Breast epithelium (tissue), 3 donors: ENCODE results near the gene BAZ2B.

ENCODE experiments used
- POLR2AphosphoS5 ChIP-seq, 3 donors: sonication (generic); formaldehyde crosslinking; IDR thresholded peaks; one replicate each; pipeline ENCODE4 v1.6.1; 2017; ENCODE audit warnings: antibody characterized with exemption in 3 of 3
- TF ChIP-seq, protein P1 (sequence below), 3 donors: fragments of 450-650 bp; IDR thresholded peaks; one replicate each; pipeline ENCODE4 v1.5.1; 2016 to 2017; ENCODE audit warnings: antibody characterized with exemption in 3 of 3, mild to moderate bottlenecking in 3 of 3, moderate library complexity in 3 of 3

DNA sequence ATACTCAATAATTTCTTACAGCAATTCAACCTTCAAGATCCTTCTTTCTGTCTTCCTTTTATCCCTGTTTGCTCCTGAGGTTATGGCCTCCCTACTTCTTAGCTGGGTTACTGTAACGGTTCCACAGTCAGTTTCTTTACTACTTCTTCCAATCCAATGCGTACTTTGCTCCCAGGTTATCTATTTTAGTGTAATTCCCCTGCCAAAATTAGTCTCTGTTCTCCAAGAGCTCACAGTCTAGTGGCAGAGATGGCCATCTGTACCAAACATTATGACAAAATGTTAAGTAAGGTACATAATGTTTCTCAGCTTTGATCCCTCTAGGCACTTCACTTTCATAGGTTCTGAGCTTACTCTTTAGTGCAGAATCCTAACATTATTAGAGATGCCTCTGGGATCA lies 244.8 kb downstream of the BAZ2B start:
- TF ChIP-seq POLR2AphosphoS5 (IDR thresholded peaks at IDR 0.05) = no peak
- TF ChIP-seq, protein P1, sequence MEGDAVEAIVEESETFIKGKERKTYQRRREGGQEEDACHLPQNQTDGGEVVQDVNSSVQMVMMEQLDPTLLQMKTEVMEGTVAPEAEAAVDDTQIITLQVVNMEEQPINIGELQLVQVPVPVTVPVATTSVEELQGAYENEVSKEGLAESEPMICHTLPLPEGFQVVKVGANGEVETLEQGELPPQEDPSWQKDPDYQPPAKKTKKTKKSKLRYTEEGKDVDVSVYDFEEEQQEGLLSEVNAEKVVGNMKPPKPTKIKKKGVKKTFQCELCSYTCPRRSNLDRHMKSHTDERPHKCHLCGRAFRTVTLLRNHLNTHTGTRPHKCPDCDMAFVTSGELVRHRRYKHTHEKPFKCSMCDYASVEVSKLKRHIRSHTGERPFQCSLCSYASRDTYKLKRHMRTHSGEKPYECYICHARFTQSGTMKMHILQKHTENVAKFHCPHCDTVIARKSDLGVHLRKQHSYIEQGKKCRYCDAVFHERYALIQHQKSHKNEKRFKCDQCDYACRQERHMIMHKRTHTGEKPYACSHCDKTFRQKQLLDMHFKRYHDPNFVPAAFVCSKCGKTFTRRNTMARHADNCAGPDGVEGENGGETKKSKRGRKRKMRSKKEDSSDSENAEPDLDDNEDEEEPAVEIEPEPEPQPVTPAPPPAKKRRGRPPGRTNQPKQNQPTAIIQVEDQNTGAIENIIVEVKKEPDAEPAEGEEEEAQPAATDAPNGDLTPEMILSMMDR (IDR thresholded peaks at IDR 0.05) = no peak
